Heart left ventricle (tissue), 16 donors: ENCODE results near the gene ADH6. TPM values are rescaled to one million over a fixed set of nuclear protein-coding genes. Genes with fewer than 3 reads are reported as not detected.

Experiments
- ATAC-seq, 4 donors: fragments of 200-7000 bp; cut with Tn5 transposase; one replicate each; pipeline ENCODE4 v1.9.1; 2020 to 2022; ENCODE audit warnings: moderate library complexity in 4 of 4, mild to moderate bottlenecking in 3 of 4, moderate number of reproducible peaks in 1 of 4
- DNase-seq, 5 donors: peaks; one replicate each; pipeline ENCODE4 v3.0.0-alpha.2; 2020
- H3K27ac ChIP-seq, 12 donors: fragments of 200-600 bp; sonication (generic) in 4 of 12; one replicate each; pipeline versions ENCODE4 v1.5.0 to v1.8.0; 2016 to 2022; ENCODE audit warnings: mild to moderate bottlenecking in 2 of 12
- H3K27me3 ChIP-seq, 9 donors: fragments of 200-600 bp; sonication (generic) in 2 of 9; one replicate each; pipeline versions ENCODE4 v1.5.1 to v1.8.0; 2016 to 2022; ENCODE audit warnings: mild to moderate bottlenecking in 3 of 9
- H3K36me3 ChIP-seq, 9 donors: fragments of 200-600 bp; sonication (generic) in 2 of 9; one replicate each; pipeline versions ENCODE4 v1.5.0 to v1.8.0; 2018 to 2022; ENCODE audit warnings: mild to moderate bottlenecking in 2 of 9
- H3K4me1 ChIP-seq, 12 donors: fragments of 200-600 bp; sonication (generic) in 4 of 12; one replicate each; pipeline versions ENCODE4 v1.5.0 to v1.8.0; 2016 to 2022; ENCODE audit warnings: mild to moderate bottlenecking in 3 of 12
- H3K4me3 ChIP-seq, 12 donors: fragments of 200-600 bp; sonication (generic) in 4 of 12; one replicate each; pipeline versions ENCODE4 v1.5.0 to v1.8.0; 2017 to 2022; ENCODE audit warnings: mild to moderate bottlenecking in 9 of 12, moderate library complexity in 4 of 12
- H3K9me3 ChIP-seq, 12 donors: fragments of 200-600 bp; sonication (generic) in 4 of 12; one replicate each; pipeline versions ENCODE4 v1.5.0 to v1.8.0; 2016 to 2022; ENCODE audit warnings: mild to moderate bottlenecking in 1 of 12
- POLR2A ChIP-seq, 2 donors: fragments of 450-650 bp; IDR thresholded peaks; one replicate each; pipeline ENCODE4 v1.6.1; 2017; ENCODE audit warnings: antibody characterized with exemption in 2 of 2, mild to moderate bottlenecking in 2 of 2, moderate library complexity in 2 of 2
- WGBS, 4 donors: extraction: QIAGEN DNeasy Blood & Tissue Kit in 2 of 4; methylation state at CpG; one replicate each; pipeline versions ENCODE4 v1.1.5 to v1.1.7; 2013 to 2018; 5-methylcytosine and 5-hydroxymethylcytosine counted together
- intact Hi-C, 10 donors: fragments of 100-400 bp; cut with DNase I; formaldehyde crosslinking; loops; one replicate each; pipeline versions ENCODE4 v1.11.1 to v1.14.2; 2022
- polyA plus RNA-seq, 2 donors: library from polyadenylated mRNA; stranded (reverse); fragments of 200-250 nt; gene quantifications; one replicate each; pipeline ENCODE4 v1.2.3, GENCODE V29; 2013
- total RNA-seq, 9 donors: library from RNA; depleted of rRNA in 2 of 9; stranded (reverse); fragments of >200 nt in 2 of 9; fragmentation: NEBNext Ultra II Directional in 3 of 9; extraction: Animal tissue kit (Norgen Biotek cat#: 25700) in 3 of 9; gene quantifications; one replicate each; pipeline versions ENCODE4 v1.1.0 to v1.2.4, GENCODE V29; 2016 to 2023
- donor health status: ischemic (EF 13 %, LVEDD 7.1; RV severe dilation, severe dysfunction).
- donor health status: healthy with polysubstance abuse.
- donor health status: DM: no; HTN: yes; CAD: no.
- donor health status: DM: no; HTN: no; CAD: no.
- donor health status: ischemic (EF 25% LVEDD 6.9; RV normal size, moderate dysfunction).
- donor health status: ischemic (EF 25% LVEDD 5.7; RV mildly dilated, moderate dysfunction).
- donor health status: healthy.
- donor health status: DM: yes; HTN: yes; CAD: no.
- donor health status: ischemic (EF 35%, LVEDD 5.7; RV mildly dilated, moderate dysfunction).
- donor health status: nonischemic (EF 11% LVEDD 7.7; RV severe dilation, severe dysfunction).
- donor health status: DM: yes; HTN: yes; CAD: no.
- donor health status: PGD.
- donor health status: ischemic (EF 29% LVEDD 5.4; RV normal size, mild dysfunction).
- donor health status: nonischemic (EF 23%, LVEDD 6.1; RV moderate dilation, normal function).

The ADH6 gene
- total and polyA plus RNA-seq, 11 donors: not detected

DNA sequence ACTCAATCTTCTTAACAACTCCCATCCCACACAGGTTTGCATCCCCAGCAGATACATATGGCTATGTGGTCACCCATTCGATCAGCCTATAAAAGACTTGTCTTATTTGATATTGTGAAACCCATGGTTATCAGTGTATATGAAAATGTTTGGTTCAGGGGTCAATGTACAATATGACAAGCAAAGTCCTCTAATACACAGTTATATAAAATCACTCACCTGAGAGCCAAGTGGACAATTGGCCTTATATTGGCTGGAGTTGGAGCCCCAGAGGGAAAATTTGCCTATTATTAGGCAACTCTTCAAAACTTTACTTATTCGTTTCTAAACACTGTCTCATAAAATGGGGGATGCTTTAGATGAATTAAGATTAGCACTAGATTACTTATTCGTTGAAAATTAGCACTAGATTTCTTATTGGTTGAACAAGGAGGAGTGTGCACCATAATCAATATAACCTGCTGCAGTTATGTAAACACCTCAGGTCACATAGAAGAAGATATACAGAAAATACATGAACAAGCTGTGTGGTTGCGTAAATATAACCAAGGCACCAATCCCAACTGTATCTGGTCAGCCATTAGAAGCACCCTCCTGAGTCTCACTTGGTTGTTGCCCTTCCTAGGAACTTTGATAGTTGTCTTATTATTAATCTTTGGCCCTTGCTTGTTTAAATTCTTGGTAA lies 64.2 kb downstream of the ADH6 start:
- Histone ChIP-seq H3K27ac (no peak overlapping the region), H3K4me3 (no peak overlapping the region), H3K36me3 (no peaks in the 10 kb centered on the region), H3K27me3 (no peaks in the 10 kb centered on the region), H3K4me1 (no peaks in the 10 kb centered on the region), H3K9me3 (no peaks in the 10 kb centered on the region)
- intact Hi-C loops: no loop called here
- no peak for TF ChIP-seq POLR2A (IDR thresholded peaks at IDR 0.05)
- ATAC-seq: no peak
- DNase-seq: no peak
- 86 to 93% (median 91%) methylated on average over 4 of the region's 4 CpGs for WGBS, 4 donors

Other genes starting within 250 kb of the ADH6 start
- gene METAP1, start 223.5 kb downstream of the ADH6 start, total RNA-seq: 10 to 100 TPM; 51.8 to 71.4 (median 63.6) TPM
- gene METAP1, start 223.5 kb downstream of the ADH6 start, polyA plus RNA-seq: 10 to 100 TPM; 36.9 to 69.7 TPM
- 100 to 1,000 TPM; 122 to 246 (median 145) TPM for gene ADH5, start 130.5 kb downstream of the ADH6 start, total RNA-seq
- 100 to 1,000 TPM; 104 to 135 TPM for gene ADH5, start 130.5 kb downstream of the ADH6 start, polyA plus RNA-seq
- not detected for gene ADH4, start 74.9 kb downstream of the ADH6 start, total RNA-seq
- gene ADH4, start 74.9 kb downstream of the ADH6 start, polyA plus RNA-seq: under 1 TPM in 1 of 2 donors, not detected in 1; 0.12 TPM
- 1 to 10 TPM in 1 of 9 donors, under 1 TPM in 1, not detected in 7; 0.25 to 1.9 TPM for gene ADH1A, start 71.7 kb upstream of the ADH6 start, total RNA-seq
- not detected for gene ADH1A, start 71.7 kb upstream of the ADH6 start, polyA plus RNA-seq
- 100 to 1,000 TPM in 3 of 9 donors, 10 to 100 TPM in 5, 1 to 10 TPM in 1; 9.3 to 304 (median 54.1) TPM for gene ADH1B, start 102.2 kb upstream of the ADH6 start, total RNA-seq
- 10 to 100 TPM; 21.3 to 39.2 TPM for gene ADH1B, start 102.2 kb upstream of the ADH6 start, polyA plus RNA-seq
- gene ADH1C, start 133.5 kb upstream of the ADH6 start, total RNA-seq: 10 to 100 TPM in 1 of 9 donors, 1 to 10 TPM in 8; 1.6 to 14.3 (median 2.8) TPM
- 1 to 10 TPM in 1 of 2 donors, under 1 TPM in 1; 0.64 to 2.8 TPM for gene ADH1C, start 133.5 kb upstream of the ADH6 start, polyA plus RNA-seq
- not detected for gene ADH7, start 216.1 kb upstream of the ADH6 start, total RNA-seq
- not detected for gene ADH7, start 216.1 kb upstream of the ADH6 start, polyA plus RNA-seq